Measurements from ENCODE around the gene KCNH2. TPM values are rescaled to one million over a fixed set of nuclear protein-coding genes. Genes with fewer than 3 reads are reported as not detected.

KCNH2 gene
- total and polyA plus RNA-seq, 2 of the 13 experiments (the other 11 are each of a cell fraction or from before 2014, with no cell fraction given): 0.09 to 0.11 TPM

- BruUV-seq (replicated peaks): no TSS peak
- H3K9ac ChIP-seq (ENCODE audit: insufficient read depth, low read depth, low read length): no peak overlapping the region
- no peak for DNase-seq (ENCODE audit: low spot score)
- H3K4me1 ChIP-seq (ENCODE audit: insufficient read depth, low read length): peaks cover 26% of the 10 kb centered on the region
- CTCF ChIA-PET (ENCODE audit: low intra/inter-chr PET ratio, low total read pairs): no interaction called here
- TF ChIP-seq MAFF (IDR thresholded peaks at IDR 0.05; ENCODE audit: low read depth, low read length): no peak
- TF ChIP-seq TSC22D2 (CRISPR knock-in tag; IDR thresholded peaks at IDR 0.05; ENCODE audit: borderline replicate concordance): no peak
- TF ChIP-seq ZNF550 (CRISPR knock-in tag; IDR thresholded peaks at IDR 0.05; ENCODE audit: borderline replicate concordance): no peak
- no peak for TF ChIP-seq HIC2 (CRISPR knock-in tag; IDR thresholded peaks at IDR 0.05; ENCODE audit: low read depth)
- TF ChIP-seq TIGD3 (CRISPR knock-in tag; IDR thresholded peaks at IDR 0.05; ENCODE audit: borderline replicate concordance): no peak
- H3K27me3 ChIP-seq (ENCODE audit: control insufficient read depth in 1 of 2, insufficient read depth in 2 of 2, low read length in 2 of 2): peaks cover 4 to 40% of the 10 kb centered on the region in 2 experiments; a peak in 4 of 5 replicates
- no peaks in the 10 kb centered on the region for H3K79me2 ChIP-seq (ENCODE audit: insufficient read depth, low read length)
- in situ Hi-C loops (cut with HindIII; ENCODE audit: extremely low pct_ligation_motif_present, low pct_unique_long_range_greater_than_20kb): no loop called here
- no peak for ATAC-seq
- no peaks in the 10 kb centered on the region for H3K36me3 ChIP-seq (replicated peaks in 1 of 2; ENCODE audit: control insufficient read depth in 1 of 2, insufficient read depth in 2 of 2, low read length in 2 of 2)
- no peak overlapping the region for H2AFZ ChIP-seq (ENCODE audit: low read length)
- FAIRE-seq: no peak
- POLR2A ChIA-PET: no interaction called here
- H3K27ac ChIP-seq (ENCODE audit: extremely low read length, insufficient read depth, low read length): no peak overlapping the region
- no peak overlapping the region for H3K4me2 ChIP-seq (ENCODE audit: low read depth, low read length)
- H3K9me3 ChIP-seq (ENCODE audit: low read length): no peaks in the 10 kb centered on the region
- whole genome bisulfite sequencing (ENCODE audit: low lambda C conversion rate): 0% methylated on average over 2 of the region's 2 CpGs
- no peak overlapping the region for H3K4me3 ChIP-seq (replicated peaks in 1 of 3; ENCODE audit: insufficient read depth in 1 of 3, low read depth in 2 of 3, low read length in 3 of 3)
- intact Hi-C loops (cut with micrococcal nuclease; ENCODE audit: unreplicated experiment): no loop called here
- H4K20me1 ChIP-seq (ENCODE audit: insufficient read depth, low read length): peaks cover 5% of the 10 kb centered on the region; the same call in 1 of the 2 replicates
These were observed 2.5 kb upstream of the KCNH2 start for GRCh38 chr7:150980663-150981062.

All from HepG2 (cell line).